ENCODE measurements around the gene MORC4.
A peak's percentile ranks its signal among the peaks of the same experiment; 100 is the strongest.

The MORC4 gene

DNA sequence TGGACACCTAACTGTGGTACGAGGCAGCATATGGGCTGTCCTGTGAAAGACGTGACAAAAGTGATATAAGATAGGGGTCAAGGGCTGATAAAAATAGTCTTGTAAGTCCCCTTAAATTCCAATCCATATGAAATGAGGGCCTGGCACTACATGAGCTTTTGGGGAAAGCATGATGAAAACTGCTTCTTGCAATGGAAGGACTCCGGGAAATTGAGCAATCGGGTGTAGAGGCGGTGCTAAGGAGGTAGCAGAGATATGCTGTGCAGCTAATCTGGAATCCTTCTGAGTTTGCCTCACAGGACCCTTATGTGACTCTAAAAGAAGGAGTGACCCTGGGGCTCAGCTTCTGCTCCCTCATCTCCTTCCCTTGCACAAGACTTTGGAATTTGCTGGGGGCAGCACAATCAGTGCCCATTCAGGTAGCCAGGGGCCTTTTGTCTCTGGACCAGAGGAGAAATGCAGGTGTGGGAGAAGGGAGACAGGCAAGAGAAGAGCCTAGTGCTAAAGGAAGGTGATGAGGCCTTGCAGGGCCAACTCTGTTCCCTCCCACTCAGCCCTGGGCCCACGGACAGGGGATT lies 67.0 kb downstream of the MORC4 start:
- H4K20me1 ChIP-seq (ENCODE audit: insufficient read depth, low read length), result no peaks in the 10 kb centered on the region
- H3K36me3 ChIP-seq (ENCODE audit: insufficient read depth, low read length), result no peaks in the 10 kb centered on the region
- no peak overlapping the region for H3K27ac ChIP-seq (ENCODE audit: low read length)
- H3K4me2 ChIP-seq (ENCODE audit: insufficient read depth, low read length), result no peak overlapping the region
- H3K4me3 ChIP-seq (ENCODE audit: low read depth in 1 of 2, low read length in 2 of 2), result no peak overlapping the region
- H3K9me3 ChIP-seq (ENCODE audit: insufficient read depth, low read length, severe bottlenecking), result no peaks in the 10 kb centered on the region
- H3K79me2 ChIP-seq (ENCODE audit: insufficient read depth, low read length), result no peaks in the 10 kb centered on the region
- H3K9ac ChIP-seq (ENCODE audit: low read depth, low read length), result no peak overlapping the region
- ATAC-seq (ENCODE audit: insufficient read depth, low read depth) (0 out of 3 replicates have a peak, but pooled peaks have one; percentile 17), DNase-seq (no peak)
- peaks cover 11% of the 10 kb centered on the region for H3K4me1 ChIP-seq (ENCODE audit: insufficient read depth, low read length)
- H2AFZ ChIP-seq (ENCODE audit: low read depth, low read length), result no peak overlapping the region
- TF ChIP-seq EZH2 (IDR thresholded peaks at IDR 0.05; ENCODE audit: borderline replicate concordance, low read depth, low read length, severe bottlenecking), result no peak
- TF ChIP-seq, protein P1, sequence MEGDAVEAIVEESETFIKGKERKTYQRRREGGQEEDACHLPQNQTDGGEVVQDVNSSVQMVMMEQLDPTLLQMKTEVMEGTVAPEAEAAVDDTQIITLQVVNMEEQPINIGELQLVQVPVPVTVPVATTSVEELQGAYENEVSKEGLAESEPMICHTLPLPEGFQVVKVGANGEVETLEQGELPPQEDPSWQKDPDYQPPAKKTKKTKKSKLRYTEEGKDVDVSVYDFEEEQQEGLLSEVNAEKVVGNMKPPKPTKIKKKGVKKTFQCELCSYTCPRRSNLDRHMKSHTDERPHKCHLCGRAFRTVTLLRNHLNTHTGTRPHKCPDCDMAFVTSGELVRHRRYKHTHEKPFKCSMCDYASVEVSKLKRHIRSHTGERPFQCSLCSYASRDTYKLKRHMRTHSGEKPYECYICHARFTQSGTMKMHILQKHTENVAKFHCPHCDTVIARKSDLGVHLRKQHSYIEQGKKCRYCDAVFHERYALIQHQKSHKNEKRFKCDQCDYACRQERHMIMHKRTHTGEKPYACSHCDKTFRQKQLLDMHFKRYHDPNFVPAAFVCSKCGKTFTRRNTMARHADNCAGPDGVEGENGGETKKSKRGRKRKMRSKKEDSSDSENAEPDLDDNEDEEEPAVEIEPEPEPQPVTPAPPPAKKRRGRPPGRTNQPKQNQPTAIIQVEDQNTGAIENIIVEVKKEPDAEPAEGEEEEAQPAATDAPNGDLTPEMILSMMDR (IDR thresholded peaks at IDR 0.05; ENCODE audit: borderline replicate concordance, extremely low read depth, low read length, poor library complexity, severe bottlenecking), result no peak
- H3K27me3 ChIP-seq (ENCODE audit: insufficient read depth, low read length, poor library complexity), result no peaks in the 10 kb centered on the region

- H3K27me3 ChIP-seq (ENCODE audit: insufficient read depth, low read length, poor library complexity), result no peaks in the 10 kb centered on the region
Observed at GRCh38 chrX:106932492-106932923, 67.5 kb downstream of the MORC4 start.

DNA sequence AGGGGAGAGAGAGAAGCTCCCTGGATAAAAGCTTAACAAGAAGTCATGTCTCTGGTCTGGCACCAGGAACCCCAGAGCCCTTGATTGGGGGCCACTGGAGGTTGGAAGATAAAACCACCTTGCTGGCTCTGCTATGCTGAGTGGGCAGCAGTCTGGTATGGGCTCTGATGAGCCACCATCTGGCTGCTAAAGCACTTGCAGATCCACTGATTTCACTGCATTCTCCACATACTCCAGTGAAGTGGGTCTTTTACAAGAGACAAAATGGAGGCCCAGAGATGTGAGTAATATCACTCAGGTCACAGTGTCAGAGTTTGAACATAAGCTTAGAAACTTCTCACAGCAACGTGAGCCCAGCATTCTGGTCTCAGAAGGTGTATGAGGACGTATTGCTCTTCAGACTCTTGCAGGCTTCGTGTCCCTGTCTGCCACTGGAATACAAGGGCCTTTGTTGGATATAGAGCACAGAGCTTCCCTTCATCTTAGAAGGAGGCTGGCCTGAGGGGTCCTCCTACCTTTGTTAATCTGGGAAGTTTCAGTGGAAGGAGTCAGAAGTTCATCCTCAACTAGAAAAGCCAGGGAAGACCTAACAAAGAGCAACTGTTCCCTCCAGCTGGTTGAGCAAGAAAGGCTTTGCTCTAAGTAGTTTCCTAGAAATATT lies 68.1 kb downstream of the MORC4 start:
- Histone ChIP-seq H3K9ac (ENCODE audit: low read depth, low read length) (no peak overlapping the region), H3K4me2 (ENCODE audit: insufficient read depth, low read length) (no peak overlapping the region), H3K79me2 (ENCODE audit: insufficient read depth, low read length) (no peaks in the 10 kb centered on the region), H2AFZ (ENCODE audit: low read depth, low read length) (no peak overlapping the region), H3K27me3 (ENCODE audit: insufficient read depth, low read length, poor library complexity) (no peaks in the 10 kb centered on the region), H3K4me3 (ENCODE audit: low read depth in 1 of 2, low read length in 2 of 2) (no peak overlapping the region), H3K4me1 (ENCODE audit: insufficient read depth, low read length) (peaks cover 11% of the 10 kb centered on the region), H3K27ac (ENCODE audit: low read length) (no peak overlapping the region), H3K36me3 (ENCODE audit: insufficient read depth, low read length) (no peaks in the 10 kb centered on the region), H4K20me1 (ENCODE audit: insufficient read depth, low read length) (no peaks in the 10 kb centered on the region), H3K9me3 (ENCODE audit: insufficient read depth, low read length, severe bottlenecking) (no peaks in the 10 kb centered on the region)
- TF ChIP-seq, protein P1 (IDR thresholded peaks at IDR 0.05; ENCODE audit: borderline replicate concordance, extremely low read depth, low read length, poor library complexity, severe bottlenecking), result no peak
- TF ChIP-seq EZH2 (IDR thresholded peaks at IDR 0.05; ENCODE audit: borderline replicate concordance, low read depth, low read length, severe bottlenecking), result no peak
- ATAC-seq (ENCODE audit: insufficient read depth, low read depth) (no peak), DNase-seq (no peak)

More at GRCh38 chrX:106932492-106932923, 67.5 kb downstream of the MORC4 start:
- no peaks in the 10 kb centered on the region for H3K9me3 ChIP-seq (ENCODE audit: insufficient read depth, low read length, severe bottlenecking)
- TF ChIP-seq, protein P1 (IDR thresholded peaks at IDR 0.05; ENCODE audit: borderline replicate concordance, extremely low read depth, low read length, poor library complexity, severe bottlenecking), result no peak
- TF ChIP-seq EZH2 (IDR thresholded peaks at IDR 0.05; ENCODE audit: borderline replicate concordance, low read depth, low read length, severe bottlenecking), result no peak
- no peak overlapping the region for H3K27ac ChIP-seq (ENCODE audit: low read length)
- no peaks in the 10 kb centered on the region for H3K79me2 ChIP-seq (ENCODE audit: insufficient read depth, low read length)
- no peak overlapping the region for H3K4me2 ChIP-seq (ENCODE audit: insufficient read depth, low read length)
- no peak for DNase-seq
- ATAC-seq (ENCODE audit: insufficient read depth, low read depth), result no peak
- H2AFZ ChIP-seq (ENCODE audit: low read depth, low read length), result no peak overlapping the region
- no peak overlapping the region for H3K9ac ChIP-seq (ENCODE audit: low read depth, low read length)
- H3K36me3 ChIP-seq (ENCODE audit: insufficient read depth, low read length), result no peaks in the 10 kb centered on the region
- H3K4me3 ChIP-seq (ENCODE audit: low read depth in 1 of 2, low read length in 2 of 2), result no peak overlapping the region
- H3K4me1 ChIP-seq (ENCODE audit: insufficient read depth, low read length), result peaks cover 11% of the 10 kb centered on the region
- H4K20me1 ChIP-seq (ENCODE audit: insufficient read depth, low read length), result no peaks in the 10 kb centered on the region

Data from DND-41 (cell line).